Nephron progenitor cell (in vitro differentiated cells): ENCODE measurements around the gene FBXW5.

Experiments used
- DNase-seq: peaks from one replicate; pipeline ENCODE4 v3.0.0; 2021
- H3K27ac Mint-ChIP-seq: 2 replicates; pipeline ENCODE4 v1.8.0; 2021; ENCODE audit warnings: mild to moderate bottlenecking, moderate library complexity, mixed read lengths
- H3K27me3 Mint-ChIP-seq: 2 replicates; pipeline ENCODE4 v1.8.0; 2021; ENCODE audit warnings: mild to moderate bottlenecking, low read depth, mixed read lengths; ENCODE audit not compliant: poor library complexity
- H3K36me3 Mint-ChIP-seq: 2 replicates; pipeline ENCODE4 v1.8.0; 2021; ENCODE audit warnings: low read depth, mixed read lengths
- H3K4me1 Mint-ChIP-seq: 2 replicates; pipeline ENCODE4 v1.8.0; 2021; ENCODE audit warnings: mixed read lengths
- H3K4me3 Mint-ChIP-seq: 2 replicates; pipeline ENCODE4 v1.8.0; 2021; ENCODE audit warnings: mild to moderate bottlenecking, moderate library complexity, mixed read lengths
- H3K9me3 Mint-ChIP-seq: 2 replicates; pipeline ENCODE4 v1.8.0; 2021; ENCODE audit warnings: mild to moderate bottlenecking, moderate library complexity, mixed read lengths
- CTCF ChIP-seq: fragments of 200-600 bp; sonication (generic); IDR thresholded peaks from 2 replicates; pipeline ENCODE4 v1.5.0; 2021; ENCODE audit warnings: antibody characterized with exemption

FBXW5 gene

GRCh38 chr9:136974817-136975535 is 30.4 kb upstream of the FBXW5 start:
- no peaks in the 10 kb centered on the region for H3K9me3 Mint-ChIP-seq
- peaks cover 23% of the 10 kb centered on the region for H3K27me3 Mint-ChIP-seq
- DNase-seq: no peak
- no peaks in the 10 kb centered on the region for H3K36me3 Mint-ChIP-seq
- no peak for TF ChIP-seq CTCF
- H3K4me3 Mint-ChIP-seq: no peak overlapping the region
- peaks cover 5% of the 10 kb centered on the region for H3K4me1 Mint-ChIP-seq
- H3K27ac Mint-ChIP-seq: no peak overlapping the region

GRCh38 chr9:136973618-136974617 is 29.4 kb upstream of the FBXW5 start:
- Mint-ChIP-seq H3K36me3 (no peaks in the 10 kb centered on the region), H3K27me3 (peaks cover 23% of the 10 kb centered on the region), H3K4me1 (peaks cover 5% of the 10 kb centered on the region), H3K4me3 (no peak overlapping the region), H3K27ac (no peak overlapping the region), H3K9me3 (no peaks in the 10 kb centered on the region)
- TF ChIP-seq CTCF: no peak
- no peak for DNase-seq

DNA sequence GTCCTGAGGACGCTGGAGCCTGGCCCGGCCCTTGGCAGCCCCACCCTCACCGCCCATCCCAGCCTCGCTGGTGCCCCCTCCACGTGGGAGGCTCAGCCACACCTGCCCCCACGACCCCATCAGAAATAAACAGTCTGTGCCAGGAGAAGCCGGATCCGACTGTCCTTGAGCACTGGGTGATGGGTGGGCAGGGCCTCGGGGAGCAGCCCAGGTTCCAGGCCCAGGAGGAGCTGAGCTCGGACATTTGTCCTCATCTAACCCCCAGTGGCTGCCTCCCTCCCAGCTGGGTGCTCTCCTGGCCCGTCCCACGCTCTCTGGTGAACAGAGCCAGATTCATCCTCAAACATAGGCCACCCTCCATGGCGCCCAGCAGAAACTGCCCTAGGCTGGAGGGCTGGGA is 28.2 kb upstream of the FBXW5 start:
- H3K27me3 Mint-ChIP-seq: peaks cover 22% of the 10 kb centered on the region
- H3K36me3 Mint-ChIP-seq: no peaks in the 10 kb centered on the region
- no peak for TF ChIP-seq CTCF
- H3K27ac Mint-ChIP-seq: no peak overlapping the region
- peaks cover 5% of the 10 kb centered on the region for H3K4me1 Mint-ChIP-seq
- H3K4me3 Mint-ChIP-seq: no peak overlapping the region
- no peaks in the 10 kb centered on the region for H3K9me3 Mint-ChIP-seq
- no peak for DNase-seq

GRCh38 chr9:136972335-136972734 is 27.8 kb upstream of the FBXW5 start:
- Mint-ChIP-seq H3K27ac (no peak overlapping the region), H3K9me3 (no peaks in the 10 kb centered on the region), H3K36me3 (no peaks in the 10 kb centered on the region), H3K4me1 (peaks cover 5% of the 10 kb centered on the region), H3K4me3 (no peak overlapping the region), H3K27me3 (peaks cover 18% of the 10 kb centered on the region)
- no peak for DNase-seq
- TF ChIP-seq CTCF: no peak

DNA sequence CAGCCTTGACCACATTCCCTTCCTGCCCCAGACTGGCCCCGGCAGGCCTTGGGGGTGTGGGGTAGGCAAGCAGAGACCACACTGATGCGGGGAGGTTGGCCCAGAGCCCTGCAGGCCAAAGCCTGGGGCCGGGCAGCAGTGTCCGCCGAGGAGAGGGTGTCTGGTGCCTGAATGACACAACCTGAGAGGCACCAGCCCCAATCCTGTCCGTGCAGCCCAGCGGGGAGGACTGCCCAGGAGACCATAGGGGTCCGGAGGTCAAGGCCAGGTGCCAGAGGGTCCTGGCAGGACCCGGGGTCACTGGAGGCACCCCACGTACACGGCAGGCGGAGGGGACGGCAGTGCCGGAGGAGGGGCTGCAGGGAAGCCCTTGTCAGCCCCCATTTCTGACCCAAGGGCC is 27.2 kb upstream of the FBXW5 start:
- no peaks in the 10 kb centered on the region for H3K9me3 Mint-ChIP-seq
- no peak overlapping the region for H3K27ac Mint-ChIP-seq
- peaks cover 5% of the 10 kb centered on the region for H3K4me1 Mint-ChIP-seq
- no peaks in the 10 kb centered on the region for H3K36me3 Mint-ChIP-seq
- no peak overlapping the region for H3K4me3 Mint-ChIP-seq
- peaks cover 15% of the 10 kb centered on the region for H3K27me3 Mint-ChIP-seq
- no peak for DNase-seq
- TF ChIP-seq CTCF: no peak
